Middle frontal gyrus (tissue), 1 donor: ENCODE data around the gene RNF103.
"Not testable (repeated sequence)": the region's sequence is repeated elsewhere in the genome, so short reads cannot be mapped to it uniquely, and the experiment has no call there.

Experiments
- DNase-seq: peaks from one replicate; pipeline ENCODE4 v3.0.0-alpha.2; 2015; ENCODE audit warnings: low spot score; ENCODE audit errors: extremely low spot score

RNF103 gene

DNA sequence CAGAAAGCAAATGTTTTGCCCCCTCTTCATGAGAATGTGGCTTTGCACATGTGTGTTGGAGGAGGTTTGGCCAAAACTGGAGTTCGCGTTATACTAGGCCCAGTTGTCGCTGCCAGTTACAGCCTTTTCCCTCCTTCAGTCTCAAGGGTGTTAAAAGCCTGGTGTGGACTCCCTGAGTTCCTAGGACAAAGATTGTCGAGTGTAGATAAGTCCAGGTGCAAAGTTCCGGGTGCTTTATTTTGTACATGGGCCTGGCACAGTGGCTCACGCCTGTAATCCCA lies 542 bp upstream of the RNF103 start:
- no peak for DNase-seq

DNA sequence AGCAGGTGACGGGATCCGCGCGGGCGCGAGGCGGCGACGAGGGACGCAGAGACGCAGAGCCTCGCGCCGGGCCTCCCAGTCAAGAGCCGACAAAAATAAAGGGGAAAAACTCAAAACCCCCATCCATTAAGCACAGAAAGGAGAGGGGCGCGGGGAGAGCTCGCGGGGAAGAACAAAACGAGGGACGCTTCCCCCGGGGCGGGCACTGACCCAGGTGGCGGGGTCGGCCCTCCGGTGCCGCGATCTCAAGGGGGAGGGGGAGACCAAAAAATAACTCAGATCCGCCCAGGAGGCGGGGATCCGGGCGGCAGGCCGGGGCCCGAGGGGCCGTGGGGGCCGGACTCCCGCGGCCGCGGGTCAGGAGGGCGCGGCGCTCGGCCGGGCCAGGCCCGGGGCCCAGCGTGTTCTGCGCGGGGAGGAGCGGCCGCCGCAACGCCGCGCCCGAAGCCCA lies 597 bp downstream of the RNF103 start:
- DNase-seq = no peak

GRCh38 chr2:86622519-86623042 lies 1.1 kb downstream of the RNF103 start:
- DNase-seq = no peak

DNA sequence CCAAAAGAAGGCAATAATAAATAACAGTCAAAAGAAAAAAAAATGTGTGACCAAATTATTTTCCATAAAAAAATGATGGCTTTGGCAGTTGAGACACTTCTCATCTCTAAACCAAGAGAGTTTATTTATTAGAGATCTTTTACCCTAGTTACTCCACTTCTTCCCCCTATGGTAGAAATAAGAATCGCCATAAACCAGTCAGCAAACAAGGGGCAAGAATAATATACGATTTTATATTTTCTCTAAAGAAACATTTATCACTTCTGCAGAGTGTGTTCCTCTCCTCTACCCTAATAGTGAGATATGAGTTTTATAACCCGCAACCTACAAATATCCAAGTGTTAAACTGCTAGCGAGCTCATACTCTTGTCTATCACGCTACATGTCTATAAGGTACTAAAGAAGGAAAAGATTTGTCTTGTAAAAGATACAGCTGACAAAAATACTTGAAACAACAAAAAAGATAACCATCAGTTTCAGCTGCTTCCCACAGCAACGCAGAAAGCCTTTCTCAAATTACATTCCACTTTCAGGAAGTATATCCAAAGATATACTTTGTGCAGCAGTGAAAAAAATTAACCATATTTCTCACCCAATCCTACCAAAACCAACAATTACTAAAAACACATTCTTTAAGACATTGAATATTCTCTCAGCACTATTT lies 2.3 kb downstream of the RNF103 start:
- DNase-seq = no peak

DNA sequence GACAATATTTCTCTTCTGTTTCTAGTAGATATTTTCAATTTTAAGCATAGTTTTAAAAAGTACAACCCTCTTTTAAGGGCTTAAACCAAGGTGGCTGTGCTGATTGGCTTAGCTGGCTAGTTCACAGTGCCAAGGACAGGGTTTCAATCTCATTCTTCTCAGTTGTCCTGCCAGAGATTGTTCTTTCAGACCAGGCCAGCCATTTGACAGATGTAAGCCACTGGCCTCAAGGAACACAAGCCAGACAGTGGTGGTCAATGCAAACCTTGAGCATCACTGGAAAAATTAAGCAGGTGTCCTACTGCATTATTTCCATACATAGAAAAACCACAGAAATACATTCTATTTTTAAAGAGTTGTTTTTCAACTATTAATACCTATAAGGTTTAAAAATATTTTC lies 5.9 kb downstream of the RNF103 start:
- DNase-seq = no peak

DNA sequence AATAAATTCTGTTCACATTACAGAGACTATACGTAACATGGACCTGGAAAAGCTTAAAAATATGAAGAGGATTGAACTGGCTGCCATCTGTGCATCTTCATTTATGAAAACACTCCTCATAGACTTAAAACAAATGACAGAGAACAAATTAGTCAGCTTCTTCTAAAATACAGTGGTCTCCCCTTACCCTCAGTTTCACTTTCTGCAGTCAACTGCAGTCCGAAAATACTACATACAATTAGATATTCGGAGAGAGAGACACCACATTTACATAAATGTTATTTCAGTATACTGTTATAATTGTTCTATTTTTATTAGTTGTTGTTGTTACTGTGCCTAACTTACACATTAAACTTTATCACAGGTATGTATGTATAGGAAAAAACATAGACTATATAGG lies 6.5 kb downstream of the RNF103 start:
- no peak for DNase-seq

GRCh38 chr2:86616502-86616901 lies 7.2 kb downstream of the RNF103 start:
- no peak for DNase-seq

GRCh38 chr2:86615596-86615995 lies 8.1 kb downstream of the RNF103 start:
- no peak for DNase-seq

- DNase-seq = no peak
Measured at GRCh38 chr2:86613515-86613914, 10.2 kb downstream of the RNF103 start.

DNA sequence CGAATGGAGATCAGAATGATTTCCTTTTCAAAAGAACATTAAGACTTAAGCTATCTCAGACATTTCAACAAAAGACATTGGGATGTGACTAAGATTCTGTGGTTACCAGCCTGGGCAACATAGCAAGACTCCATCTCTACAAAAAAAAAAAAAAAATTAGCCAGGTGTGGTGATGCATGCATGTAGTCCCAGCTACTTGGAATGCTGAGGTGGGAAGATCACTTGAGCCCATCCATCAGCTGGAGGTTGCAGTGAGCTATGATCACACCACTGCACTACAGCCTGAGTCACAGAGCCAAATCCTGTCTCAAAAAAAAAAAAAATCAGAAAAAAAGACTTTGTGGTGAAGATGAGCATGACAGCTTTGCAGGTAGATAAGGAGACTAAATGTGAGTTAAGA lies 12.8 kb downstream of the RNF103 start:
- DNase-seq = no peak

- no peak for DNase-seq
Measured at GRCh38 chr2:86608832-86609410, 14.7 kb downstream of the RNF103 start.

DNA sequence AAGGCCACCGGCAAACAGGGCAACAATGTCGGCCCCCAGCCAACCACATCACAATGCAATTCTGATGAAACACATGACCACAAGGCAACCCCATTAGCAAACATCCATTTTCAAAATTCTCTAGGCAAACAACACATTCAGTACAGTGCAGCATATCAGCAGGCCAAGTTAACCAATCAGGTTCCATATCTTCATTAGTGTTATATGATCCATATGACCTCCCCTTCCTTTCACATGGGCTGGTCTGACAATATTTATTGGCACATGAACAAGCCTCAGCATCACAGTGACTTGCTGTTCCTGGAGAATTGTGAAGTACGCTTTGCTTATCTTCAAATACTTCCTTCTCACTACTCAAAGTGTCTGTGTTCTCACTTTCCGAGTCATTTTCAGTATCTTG lies 19.8 kb downstream of the RNF103 start:
- DNase-seq = no peak

DNA sequence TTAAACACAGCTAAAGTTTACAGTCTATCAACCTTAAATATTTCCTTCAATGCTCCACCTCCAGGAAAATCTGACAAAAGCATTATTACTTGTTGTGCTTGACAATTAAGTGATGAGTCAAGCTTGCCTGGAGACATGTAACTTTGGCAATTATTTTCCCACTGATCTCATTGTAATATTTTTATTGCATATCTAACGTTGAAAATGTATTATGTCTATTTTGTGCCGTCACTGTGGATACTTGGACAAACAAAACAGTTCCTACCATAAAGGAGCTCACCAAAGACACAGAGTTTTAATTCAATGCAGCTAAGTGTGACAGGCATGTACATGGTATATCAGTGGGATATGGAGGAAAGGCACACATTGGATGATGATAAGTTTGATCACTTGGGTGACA lies 24.7 kb downstream of the RNF103 start:
- DNase-seq = no peak

GRCh38 chr2:86596118-86596517 lies 27.5 kb downstream of the RNF103 start:
- DNase-seq = no peak

- no peak for DNase-seq
Measured at GRCh38 chr2:86593266-86593665, 30.4 kb downstream of the RNF103 start.

GRCh38 chr2:86592547-86593230 lies 31.0 kb downstream of the RNF103 start:
- DNase-seq = no peak

DNA sequence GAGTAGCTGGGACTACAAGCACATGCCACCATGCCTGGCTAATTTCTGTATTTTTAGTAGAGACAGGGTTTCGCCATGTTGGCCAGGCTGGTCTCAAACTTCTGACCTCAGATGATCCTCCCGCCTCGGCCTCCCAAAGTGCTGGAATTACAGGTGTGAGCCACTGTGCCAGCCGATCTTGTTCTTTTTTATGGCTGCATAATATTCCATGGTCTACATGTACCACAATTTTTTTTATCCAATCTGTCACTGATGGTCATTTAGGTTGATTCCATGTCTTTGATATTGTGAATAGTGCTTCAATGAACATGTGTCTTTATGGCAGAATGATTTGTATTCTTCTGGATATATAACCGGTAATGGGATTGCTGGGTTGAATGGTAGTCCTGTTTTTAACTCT lies 34.0 kb downstream of the RNF103 start:
- not testable (repeated sequence) for DNase-seq

DNA sequence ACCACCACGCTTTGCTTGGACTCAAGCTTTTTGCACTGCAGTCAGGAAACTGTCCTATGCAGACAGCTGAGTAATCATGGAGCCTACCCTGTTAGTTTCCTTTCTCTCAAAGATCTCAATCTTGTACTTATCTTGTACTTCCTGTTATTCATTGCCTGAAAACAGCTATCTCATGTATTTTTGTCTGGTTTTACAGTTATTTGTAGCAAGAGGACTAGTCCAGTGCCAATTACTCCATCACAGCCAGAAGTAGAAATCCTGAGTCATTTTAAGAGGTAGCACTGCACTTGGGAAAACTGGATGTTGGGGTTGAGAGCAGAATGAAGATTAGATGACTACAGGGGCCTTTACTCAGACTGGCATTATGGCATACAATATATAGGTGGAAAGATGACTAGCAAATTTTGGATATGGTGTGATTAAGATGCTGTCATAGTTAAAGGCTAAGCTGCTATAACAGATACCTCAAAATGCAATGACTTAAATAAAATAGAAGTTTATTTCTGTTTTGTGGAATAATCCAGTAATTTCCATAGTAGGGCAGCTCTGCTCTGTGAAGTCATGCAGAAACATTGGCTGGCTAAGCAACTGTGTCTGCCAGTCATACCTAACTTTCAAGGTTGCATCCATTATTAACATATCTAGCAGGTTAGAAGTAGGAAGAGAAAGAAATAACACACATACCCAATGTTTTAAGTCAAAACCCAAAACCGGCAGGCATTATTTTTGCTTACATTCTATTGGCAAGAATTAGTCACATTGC lies 39.3 kb downstream of the RNF103 start:
- DNase-seq = no peak

GRCh38 chr2:86580560-86580959 lies 43.1 kb downstream of the RNF103 start:
- DNase-seq = no peak

- no peak for DNase-seq
Measured at GRCh38 chr2:86577817-86578456, 45.7 kb downstream of the RNF103 start.

DNA sequence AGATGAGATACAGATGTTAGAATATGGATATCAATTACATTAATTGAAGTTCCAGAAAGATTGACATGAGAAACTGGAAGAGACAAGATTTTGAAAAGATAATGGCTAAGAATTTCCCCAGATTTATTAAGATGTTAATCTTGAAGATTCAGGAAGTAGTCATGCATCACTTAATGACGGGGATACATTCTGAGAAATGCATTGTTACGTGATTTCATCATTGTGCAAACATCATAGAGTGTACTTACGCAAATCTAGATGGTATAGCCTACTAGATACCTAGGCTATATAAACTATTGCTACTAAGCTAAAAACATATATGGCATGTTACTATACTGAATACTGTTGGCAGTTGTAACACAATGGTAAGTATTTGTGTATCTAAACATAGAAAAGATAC lies 53.6 kb downstream of the RNF103 start:
- no peak for DNase-seq

DNA sequence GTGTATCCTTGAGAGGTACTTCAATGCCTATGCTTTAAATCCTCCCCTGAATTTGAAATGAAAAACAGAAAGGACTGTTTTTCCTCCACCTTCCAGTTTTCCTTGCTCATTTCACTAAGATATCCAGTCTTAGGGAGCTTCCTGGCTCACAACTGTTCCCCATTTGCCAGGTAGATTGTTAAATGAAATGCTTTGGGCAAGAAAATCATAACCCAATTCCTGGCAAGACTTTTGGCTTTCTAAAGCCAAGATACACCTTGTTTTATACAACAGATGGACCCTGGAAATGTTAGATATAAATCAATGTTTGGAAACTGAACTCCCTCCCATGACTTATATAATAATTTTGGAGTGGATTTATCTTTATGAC lies 56.9 kb downstream of the RNF103 start:
- DNase-seq = no peak
